Epidermal melanocyte (primary cell): Measurements from ENCODE around the gene DDOST.

ENCODE experiments used
- DNase-seq: peaks from one replicate; pipeline ENCODE4 v3.0.0; 2011; ENCODE audit warnings: low spot score; ENCODE audit not compliant: insufficient read length

DDOST gene

GRCh38 chr1:20660847-20661206 lies 342 bp downstream of the DDOST start:
- no peak for DNase-seq

DNA sequence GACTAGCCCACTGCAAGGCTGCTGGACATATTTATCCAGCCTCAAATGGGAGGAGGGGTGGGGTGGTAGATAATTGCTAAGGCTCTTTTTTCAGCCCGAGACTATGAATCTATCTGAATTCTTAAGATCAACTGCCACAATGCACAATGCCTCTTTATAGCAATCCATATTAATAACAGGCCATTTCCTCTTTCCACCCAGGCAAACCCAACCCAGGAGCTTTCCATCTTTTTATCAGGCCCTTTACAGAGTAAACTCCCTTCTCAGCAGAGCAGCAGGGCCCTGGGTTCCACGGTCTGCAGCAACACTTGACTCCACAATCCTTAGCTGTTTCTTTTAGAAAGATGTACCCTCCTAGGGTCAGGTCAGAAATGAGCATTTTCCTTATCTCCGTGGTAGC lies 806 bp downstream of the DDOST start:
- DNase-seq = no peak

DNA sequence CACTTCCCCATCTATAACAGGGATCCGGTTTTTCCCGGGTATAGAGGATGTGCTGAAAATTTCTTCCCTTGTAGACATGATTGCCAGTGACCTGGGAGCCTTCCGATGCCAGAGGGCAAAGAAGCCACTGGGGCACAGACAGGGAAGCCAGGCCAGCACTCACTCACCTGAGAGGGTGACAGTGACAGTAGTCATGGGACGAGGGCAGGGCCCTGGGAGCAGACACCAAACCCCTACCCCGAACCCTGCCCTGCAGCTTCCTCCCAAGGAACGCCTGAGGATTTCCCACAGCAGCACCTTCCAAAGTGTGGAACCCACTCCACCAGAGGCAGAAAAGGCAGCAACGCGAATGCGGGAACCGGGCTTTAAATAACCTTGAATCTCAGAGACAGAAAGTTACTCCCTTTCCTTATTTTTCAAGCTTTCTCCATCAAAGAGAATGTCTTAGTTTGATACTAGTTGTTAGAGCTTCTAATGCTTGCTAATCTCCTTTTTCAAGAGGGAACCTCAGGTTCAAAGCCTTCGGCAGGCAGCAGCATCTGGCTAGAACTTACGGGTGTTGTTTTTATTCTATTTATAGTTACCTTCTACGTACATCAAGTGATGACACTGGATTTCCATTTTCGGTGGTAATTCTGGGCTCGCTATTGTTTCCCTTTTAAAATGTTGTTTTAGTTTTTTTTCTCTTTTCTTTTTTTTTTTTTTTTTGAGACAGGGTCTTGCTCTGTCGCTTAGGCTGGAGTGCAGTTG lies 2.8 kb downstream of the DDOST start:
- no peak for DNase-seq

DNA sequence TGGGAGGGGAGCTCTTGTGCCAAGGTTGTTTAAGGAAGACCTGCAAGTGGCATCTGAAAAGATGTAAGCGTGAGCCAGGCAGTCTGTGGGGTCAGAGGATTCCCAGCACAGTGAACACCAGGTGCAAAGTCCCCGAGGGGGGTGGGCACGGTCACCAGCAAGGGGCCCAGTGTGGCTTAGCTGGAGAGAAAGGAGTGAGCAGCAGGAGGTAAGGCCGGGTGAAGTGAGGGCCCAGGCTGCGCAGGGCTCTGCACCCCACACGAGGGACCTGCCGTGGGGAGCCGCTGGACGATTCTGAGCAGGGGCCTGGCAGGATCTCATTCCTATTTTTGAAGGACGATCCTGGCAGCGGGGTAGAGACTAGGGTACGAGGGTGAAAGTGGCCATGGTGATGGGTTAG lies 4.1 kb downstream of the DDOST start:
- DNase-seq = no peak

- DNase-seq = no peak
Measured at GRCh38 chr1:20654104-20654690, 7.0 kb downstream of the DDOST start.

- no peak for DNase-seq
Measured at GRCh38 chr1:20652300-20652699, 8.9 kb downstream of the DDOST start.

GRCh38 chr1:20648946-20649345 lies 12.2 kb downstream of the DDOST start:
- DNase-seq = no peak

- DNase-seq = no peak
Measured at GRCh38 chr1:20648438-20648837, 12.7 kb downstream of the DDOST start.

DNA sequence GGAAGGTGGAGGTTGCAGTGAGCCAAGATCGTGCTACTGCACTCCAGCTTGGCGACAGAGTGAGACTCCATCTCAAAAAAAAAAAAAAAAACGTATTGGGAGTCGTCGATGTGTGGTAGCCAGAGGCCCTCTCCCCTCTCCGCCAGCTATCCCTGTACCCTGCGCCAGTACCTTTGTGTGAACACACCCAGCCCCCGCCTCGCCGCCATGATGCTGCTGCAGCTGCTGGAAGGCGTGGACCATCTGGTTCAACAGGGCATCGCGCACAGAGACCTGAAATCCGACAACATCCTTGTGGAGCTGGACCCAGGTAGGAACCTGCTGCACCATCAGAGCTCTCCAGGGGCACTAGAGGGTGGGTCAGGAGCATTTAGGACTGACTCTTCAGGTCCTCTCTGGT lies 15.8 kb downstream of the DDOST start:
- no peak for DNase-seq

DNA sequence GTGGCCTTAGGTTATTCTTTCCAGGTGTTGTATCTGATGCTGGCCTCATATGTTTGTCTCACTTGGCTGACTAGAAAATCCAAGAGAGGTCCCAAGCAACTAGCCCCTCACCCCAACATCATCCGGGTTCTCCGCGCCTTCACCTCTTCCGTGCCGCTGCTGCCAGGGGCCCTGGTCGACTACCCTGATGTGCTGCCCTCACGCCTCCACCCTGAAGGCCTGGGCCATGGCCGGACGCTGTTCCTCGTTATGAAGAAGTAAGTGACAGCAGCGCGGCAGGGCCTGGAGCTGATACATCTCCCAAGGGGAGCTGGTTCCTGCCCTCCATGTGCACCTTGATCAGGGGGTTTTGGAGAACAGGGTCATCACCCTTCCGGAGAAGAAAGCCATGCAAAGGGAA lies 16.8 kb downstream of the DDOST start:
- no peak for DNase-seq

DNA sequence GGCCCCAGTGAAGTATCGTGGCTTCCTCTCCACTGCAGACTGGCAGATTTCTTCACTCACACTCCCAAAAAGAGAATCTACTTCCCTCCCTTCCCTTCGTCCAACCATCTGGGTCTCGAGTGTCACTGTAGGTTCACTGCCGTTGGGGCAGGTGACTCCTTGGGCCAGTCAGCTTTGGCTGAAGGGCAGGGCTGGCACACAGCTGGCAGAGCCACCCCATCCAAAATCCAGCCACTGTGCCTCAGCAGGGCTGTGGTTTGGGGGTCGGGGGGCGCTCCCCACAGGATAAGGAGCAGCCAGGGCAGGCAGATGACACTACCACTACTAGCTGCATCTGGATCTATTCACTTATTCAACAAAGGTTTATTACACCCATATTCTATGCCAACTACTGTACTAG lies 18.1 kb downstream of the DDOST start:
- no peak for DNase-seq

DNA sequence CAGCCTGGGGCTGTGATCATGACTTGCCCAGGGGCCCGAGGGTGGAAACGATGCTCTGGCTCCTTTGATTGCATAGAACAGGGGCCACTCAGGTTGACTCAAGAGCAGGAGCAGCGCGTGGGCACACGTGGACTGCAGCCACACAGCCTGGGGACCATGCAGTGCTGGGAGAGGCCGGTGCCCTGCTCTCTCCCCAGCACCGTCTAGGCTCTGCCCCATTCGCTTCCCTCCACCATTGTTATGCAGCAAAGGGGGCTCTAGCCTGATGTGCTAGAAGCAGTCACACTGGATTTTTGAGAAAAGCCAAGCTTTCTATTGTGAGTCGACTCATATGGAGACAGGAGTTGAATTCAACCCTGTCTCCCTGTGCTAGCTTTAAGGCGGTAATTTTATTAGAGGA lies 19.2 kb downstream of the DDOST start:
- DNase-seq = no peak

- peak; percentile 63 for DNase-seq
Measured at GRCh38 chr1:20640183-20640597, 21.0 kb downstream of the DDOST start.

- DNase-seq = no peak
Measured at GRCh38 chr1:20636785-20637347, 24.3 kb downstream of the DDOST start.

GRCh38 chr1:20634594-20635084 lies 26.5 kb downstream of the DDOST start:
- peak; percentile 43 for DNase-seq

DNA sequence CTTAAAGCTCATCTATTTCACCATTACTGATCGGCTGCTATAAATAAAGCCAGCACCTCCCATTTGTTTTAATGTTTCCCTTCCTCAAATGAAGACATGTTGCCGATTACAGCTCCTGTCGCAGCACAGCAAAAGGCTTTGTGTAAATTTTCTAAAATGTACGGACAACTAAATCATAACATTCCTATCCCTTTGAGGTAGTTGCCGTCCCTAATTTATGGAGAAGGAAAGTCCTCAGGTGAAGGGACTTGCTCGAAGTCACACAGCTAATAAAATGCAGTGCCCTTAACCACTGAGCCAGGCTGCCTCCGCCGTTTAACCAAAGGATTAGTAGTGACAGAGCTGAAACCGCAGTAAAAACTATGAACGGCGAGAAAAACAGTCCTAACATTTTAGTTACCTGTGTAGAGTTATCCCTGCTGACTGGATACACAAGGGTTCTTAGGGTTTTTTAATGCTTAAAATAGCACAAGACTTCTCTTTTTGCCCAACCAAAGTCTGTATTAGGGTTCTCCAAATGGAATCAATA lies 27.0 kb downstream of the DDOST start:
- DNase-seq = no peak

DNA sequence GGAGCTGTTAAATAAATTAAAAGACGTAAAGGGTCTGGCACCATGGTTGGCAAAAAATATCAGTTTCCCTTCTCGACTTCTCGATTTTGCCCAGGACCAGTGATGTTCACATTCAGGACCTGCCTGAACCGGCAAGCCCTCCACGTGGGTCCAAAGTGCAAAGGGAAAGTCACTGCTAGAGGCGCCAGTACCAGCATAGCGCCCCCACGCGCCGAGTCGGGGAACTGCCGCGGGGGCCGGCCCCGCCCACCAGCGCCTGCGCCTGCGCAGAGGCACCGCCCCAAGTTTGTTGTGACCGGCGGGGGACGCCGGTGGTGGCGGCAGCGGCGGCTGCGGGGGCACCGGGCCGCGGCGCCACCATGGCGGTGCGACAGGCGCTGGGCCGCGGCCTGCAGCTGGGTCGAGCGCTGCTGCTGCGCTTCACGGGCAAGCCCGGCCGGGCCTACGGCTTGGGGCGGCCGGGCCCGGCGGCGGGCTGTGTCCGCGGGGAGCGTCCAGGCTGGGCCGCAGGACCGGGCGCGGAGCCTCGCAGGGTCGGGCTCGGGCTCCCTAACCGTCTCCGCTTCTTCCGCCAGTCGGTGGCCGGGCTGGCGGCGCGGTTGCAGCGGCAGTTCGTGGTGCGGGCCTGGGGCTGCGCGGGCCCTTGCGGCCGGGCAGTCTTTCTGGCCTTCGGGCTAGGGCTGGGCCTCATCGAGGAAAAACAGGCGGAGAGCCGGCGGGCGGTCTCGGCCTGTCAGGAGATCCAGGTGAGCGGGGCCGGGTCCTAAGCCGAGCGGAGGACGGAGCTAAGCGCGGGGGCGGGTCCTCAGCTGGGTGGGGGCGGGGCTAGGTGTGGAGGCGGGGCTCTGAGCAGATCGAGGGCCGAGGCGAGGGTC lies 27.7 kb downstream of the DDOST start, which contains the start of gene PINK1:
PINK1 (plus strand) TSS at position 269 of the 875 bp plus-strand sequence; CDS start at position 360, 91 bp downstream.
- DNase-seq = peak; percentile 78

GRCh38 chr1:20632386-20632785 lies 28.8 kb downstream of the DDOST start:
- DNase-seq = no peak

GRCh38 chr1:20630729-20631128 lies 30.4 kb downstream of the DDOST start:
- no peak for DNase-seq

DNA sequence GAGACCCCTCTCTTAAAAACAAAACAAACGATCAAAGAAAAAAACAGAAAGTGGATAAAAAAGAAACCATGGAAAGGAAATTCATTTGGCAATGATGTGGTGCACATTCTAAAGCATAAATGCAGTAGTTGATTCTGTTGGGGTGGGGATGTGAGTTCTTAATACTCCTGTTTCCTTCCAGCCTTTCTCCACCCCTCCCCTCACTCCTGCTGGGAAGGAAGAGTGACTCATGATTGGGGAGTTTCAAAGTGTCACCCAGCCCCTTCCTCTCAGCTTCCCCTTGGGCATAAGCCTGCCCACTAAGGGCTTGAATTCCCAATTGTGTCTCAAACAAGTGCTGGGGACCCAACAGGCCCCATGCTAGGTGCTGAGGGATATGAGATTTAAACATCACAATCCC lies 34.6 kb downstream of the DDOST start:
- DNase-seq = no peak

- DNase-seq = no peak
Measured at GRCh38 chr1:20626098-20626427, 35.1 kb downstream of the DDOST start.
